ENCODE data around the gene FYTTD1. TPM values are rescaled to one million over a fixed set of nuclear protein-coding genes. Genes with fewer than 3 reads are reported as not detected.

FYTTD1 gene
- total RNA-seq, result 34.0 and 37.7 TPM in 2 replicates

GRCh38 chr3:197749601-197750395, at the start of gene FYTTD1:
Gene FYTTD1 (plus strand): TSS chr3:197749883. CDS start chr3:197749972, 89 bp downstream.

DNA sequence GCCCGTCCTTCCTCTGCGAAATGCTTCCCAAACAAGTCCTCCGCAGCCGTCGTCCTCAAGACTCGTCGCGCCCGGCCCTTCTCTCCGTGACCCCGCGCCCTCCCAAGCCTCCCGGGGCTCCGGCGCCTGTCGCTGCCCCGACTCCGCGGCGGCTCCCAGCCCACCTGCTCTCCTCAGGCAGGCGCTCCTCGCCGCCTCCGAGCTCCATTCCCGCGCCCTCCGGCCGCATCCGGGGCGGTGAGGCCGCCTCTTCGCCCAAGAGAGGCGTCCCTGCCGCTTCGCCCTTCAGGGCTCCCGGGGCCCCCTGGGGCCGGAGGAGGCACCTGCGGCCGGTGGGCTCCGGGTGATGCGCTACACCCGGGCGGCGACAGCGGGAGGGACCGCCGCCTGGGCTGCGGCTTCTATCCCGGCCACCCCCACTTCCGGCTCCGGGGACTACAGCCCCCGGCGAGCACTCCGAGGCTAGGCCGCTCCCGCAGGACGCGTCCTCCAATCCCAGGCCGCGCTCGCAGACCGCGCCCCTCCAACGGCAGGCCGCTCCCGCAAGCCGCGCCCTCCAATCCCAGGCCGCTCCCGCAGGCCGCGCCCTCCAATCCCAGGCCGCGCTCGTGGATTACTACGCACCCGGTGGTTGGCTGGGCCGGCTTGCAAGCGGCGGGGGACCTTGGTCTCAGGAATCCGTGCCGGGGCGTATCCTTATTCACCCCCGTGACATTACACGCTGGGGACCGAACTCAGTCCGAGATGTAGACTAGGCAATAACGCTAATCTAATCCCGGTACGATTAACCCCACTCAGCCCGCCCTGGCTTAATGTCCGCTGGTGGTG, 13.0 kb upstream of the FYTTD1 start, which contains the start of gene RUBCN:
Gene RUBCN, minus strand, starts transcription at position 414 of the 828 bp plus-strand sequence. Its CDS starts 185 bp downstream, at position 229.

GRCh38 chr3:197791113-197791891, 41.6 kb downstream of the FYTTD1 start, which contains the start of gene LRCH3:
Gene LRCH3 (plus strand): TSS chr3:197791254. CDS start chr3:197791279, 25 bp downstream.

Other genes starting within 250 kb of the FYTTD1 start
- 3.9 and 6.1 TPM in 2 replicates for gene BDH1, start 193.9 kb upstream of the FYTTD1 start, total RNA-seq
- gene RUBCN, start 13.0 kb upstream of the FYTTD1 start, total RNA-seq, result 12.1 and 23.1 TPM in 2 replicates
- gene LRCH3, start 41.4 kb downstream of the FYTTD1 start, total RNA-seq, result 15.0 and 17.9 TPM in 2 replicates
- 669 and 958 TPM in 2 replicates for gene RPL35A, start 200.3 kb downstream of the FYTTD1 start, total RNA-seq
- gene LMLN, start 210.3 kb downstream of the FYTTD1 start, total RNA-seq, result 4.9 and 8.7 TPM in 2 replicates